SK-N-SH (cell line): ENCODE data around the gene ANKRD50.

Experiments
- MXI1 ChIP-seq: IDR thresholded peaks from 2 replicates; pipeline ENCODE4 v1.6.1; 2012; ENCODE audit warnings: mild to moderate bottlenecking, low read depth, low read length, improper control_type of control experiment
- RCOR1 ChIP-seq: fragments of 150-350 bp; IDR thresholded peaks from 2 replicates; pipeline ENCODE4 v1.6.1; 2017; ENCODE audit warnings: antibody characterized with exemption, low read length
- SIN3A ChIP-seq: IDR thresholded peaks from 2 replicates; pipeline ENCODE4 v1.6.1; 2012; ENCODE audit warnings: low read depth, mild to moderate bottlenecking, low read length, moderate library complexity, borderline replicate concordance
- SMC3 ChIP-seq: IDR thresholded peaks from 2 replicates; pipeline ENCODE4 v1.6.1; 2012; ENCODE audit warnings: low read depth, low read length, improper control_type of control experiment
- TCF12 ChIP-seq: IDR thresholded peaks from 2 replicates; pipeline ENCODE4 v1.4.0; 2012
- YY1 ChIP-seq: IDR thresholded peaks from 2 replicates; pipeline ENCODE4 v1.4.0; 2012; ENCODE audit warnings: low read depth, mild to moderate bottlenecking
- TF ChIP-seq, protein P1 (sequence below): IDR thresholded peaks from 2 replicates; pipeline ENCODE4; 2012
- TF ChIP-seq, protein P2 (sequence below): IDR thresholded peaks from 2 replicates; pipeline ENCODE4 v1.4.0; 2012; ENCODE audit warnings: low read depth
- TF ChIP-seq, protein P3 (sequence below): fragments of 200-600 bp; sonication (generic); IDR thresholded peaks from 2 replicates; pipeline ENCODE4 v1.6.1; 2017; ENCODE audit warnings: antibody characterized with exemption, mild to moderate bottlenecking, moderate library complexity

DNA sequence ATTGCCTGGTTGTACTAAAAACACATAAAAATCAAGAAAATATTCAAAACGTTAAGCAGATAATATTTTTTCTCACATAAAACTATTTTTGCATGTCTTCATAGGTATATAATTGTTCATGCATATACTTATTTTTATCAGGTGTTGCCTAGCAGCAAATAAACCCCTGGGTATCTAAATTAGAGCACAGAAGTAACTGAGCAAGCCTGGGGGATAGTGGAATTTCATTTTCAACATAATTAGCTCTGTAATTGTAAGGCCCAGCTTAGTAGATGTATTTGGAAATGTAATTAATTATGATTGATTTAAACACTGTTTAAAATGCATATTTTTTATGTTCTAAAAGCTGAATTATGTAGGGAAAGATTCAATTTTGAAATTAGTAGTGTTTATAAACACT is 82.9 kb downstream of the ANKRD50 start:
- TF ChIP-seq SIN3A (no peak), YY1 (no peak), SMC3 (no peak), TCF12 (no peak), MXI1 (no peak), RCOR1 (no peak)
- TF ChIP-seq, protein P1, sequence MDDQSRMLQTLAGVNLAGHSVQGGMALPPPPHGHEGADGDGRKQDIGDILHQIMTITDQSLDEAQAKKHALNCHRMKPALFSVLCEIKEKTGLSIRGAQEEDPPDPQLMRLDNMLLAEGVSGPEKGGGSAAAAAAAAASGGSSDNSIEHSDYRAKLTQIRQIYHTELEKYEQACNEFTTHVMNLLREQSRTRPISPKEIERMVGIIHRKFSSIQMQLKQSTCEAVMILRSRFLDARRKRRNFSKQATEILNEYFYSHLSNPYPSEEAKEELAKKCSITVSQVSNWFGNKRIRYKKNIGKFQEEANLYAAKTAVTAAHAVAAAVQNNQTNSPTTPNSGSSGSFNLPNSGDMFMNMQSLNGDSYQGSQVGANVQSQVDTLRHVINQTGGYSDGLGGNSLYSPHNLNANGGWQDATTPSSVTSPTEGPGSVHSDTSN = no peak
- TF ChIP-seq, protein P2, sequence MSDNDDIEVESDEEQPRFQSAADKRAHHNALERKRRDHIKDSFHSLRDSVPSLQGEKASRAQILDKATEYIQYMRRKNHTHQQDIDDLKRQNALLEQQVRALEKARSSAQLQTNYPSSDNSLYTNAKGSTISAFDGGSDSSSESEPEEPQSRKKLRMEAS = no peak
- TF ChIP-seq, protein P3, sequence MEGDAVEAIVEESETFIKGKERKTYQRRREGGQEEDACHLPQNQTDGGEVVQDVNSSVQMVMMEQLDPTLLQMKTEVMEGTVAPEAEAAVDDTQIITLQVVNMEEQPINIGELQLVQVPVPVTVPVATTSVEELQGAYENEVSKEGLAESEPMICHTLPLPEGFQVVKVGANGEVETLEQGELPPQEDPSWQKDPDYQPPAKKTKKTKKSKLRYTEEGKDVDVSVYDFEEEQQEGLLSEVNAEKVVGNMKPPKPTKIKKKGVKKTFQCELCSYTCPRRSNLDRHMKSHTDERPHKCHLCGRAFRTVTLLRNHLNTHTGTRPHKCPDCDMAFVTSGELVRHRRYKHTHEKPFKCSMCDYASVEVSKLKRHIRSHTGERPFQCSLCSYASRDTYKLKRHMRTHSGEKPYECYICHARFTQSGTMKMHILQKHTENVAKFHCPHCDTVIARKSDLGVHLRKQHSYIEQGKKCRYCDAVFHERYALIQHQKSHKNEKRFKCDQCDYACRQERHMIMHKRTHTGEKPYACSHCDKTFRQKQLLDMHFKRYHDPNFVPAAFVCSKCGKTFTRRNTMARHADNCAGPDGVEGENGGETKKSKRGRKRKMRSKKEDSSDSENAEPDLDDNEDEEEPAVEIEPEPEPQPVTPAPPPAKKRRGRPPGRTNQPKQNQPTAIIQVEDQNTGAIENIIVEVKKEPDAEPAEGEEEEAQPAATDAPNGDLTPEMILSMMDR = no peak
